WTC11 (cell line): ENCODE measurements around the gene TRDMT1. TPM values are rescaled to one million over a fixed set of nuclear protein-coding genes. Genes with fewer than 3 reads are reported as not detected.

ENCODE experiments used
- ATAC-seq: fragments of 200-7000 bp; cut with Tn5 transposase; 2 replicates; pipeline ENCODE4 v1.10.0; 2021; ENCODE audit warnings: mild to moderate bottlenecking, moderate library complexity
- CTCF ChIA-PET: fragments of 300-600 bp; sonication (Branson Sonifier 250); formaldehyde crosslinking; loops from one replicate; lab custom pipeline; 2021; ENCODE audit warnings: antibody characterized with exemption; lab: Charles Lee
- POLR2A ChIA-PET: fragments of 350-600 bp; sonication (Branson Sonifier 250); formaldehyde crosslinking; loops from one replicate; lab custom pipeline; 2021; ENCODE audit warnings: antibody characterized with exemption; lab: Charles Lee
- DNase-seq: peaks from one replicate; pipeline ENCODE4 v3.0.0; 2021; ENCODE audit warnings: low spot score
- H3K27ac Mint-ChIP-seq: 2 replicates; pipeline ENCODE4 v1.8.0; 2021; ENCODE audit warnings: mixed read lengths
- H3K27me3 Mint-ChIP-seq: 2 replicates; pipeline ENCODE4 v1.8.0; 2021; ENCODE audit warnings: low read depth, mild to moderate bottlenecking, moderate library complexity, mixed read lengths
- H3K36me3 Mint-ChIP-seq: 2 replicates; pipeline ENCODE4 v1.8.0; 2021; ENCODE audit warnings: mixed read lengths
- H3K4me1 Mint-ChIP-seq: 2 replicates; pipeline ENCODE4 v1.8.0; 2022; ENCODE audit warnings: mixed read lengths
- H3K4me3 Mint-ChIP-seq: 2 replicates; pipeline ENCODE4 v1.8.0; 2021; ENCODE audit warnings: mild to moderate bottlenecking, moderate library complexity, mixed read lengths
- H3K9me3 Mint-ChIP-seq: 2 replicates; pipeline ENCODE4 v1.8.0; 2021; ENCODE audit warnings: mixed read lengths
- CBFB ChIP-seq: sonication (generic); formaldehyde crosslinking; IDR thresholded peaks from 2 replicates; pipeline ENCODE4 v1.8.1; 2022; ENCODE audit warnings: mild to moderate bottlenecking, low read depth, missing genetic modification reagents
- FOXJ3 ChIP-seq: sonication (generic); formaldehyde crosslinking; IDR thresholded peaks from 2 replicates; pipeline ENCODE4 v1.9.0; 2021; ENCODE audit warnings: missing genetic modification reagents, mild to moderate bottlenecking, borderline replicate concordance
- HMGA2 ChIP-seq: fragments of 250-450 bp; sonication (Bioruptor Pico); IDR thresholded peaks from 2 replicates; pipeline ENCODE4 v1.4.0; 2021; ENCODE audit warnings: mild to moderate bottlenecking, moderate library complexity
- IRF2 ChIP-seq: sonication (generic); formaldehyde crosslinking; IDR thresholded peaks from 2 replicates; pipeline ENCODE4 v1.8.0; 2022; ENCODE audit warnings: low read depth, missing genetic modification reagents, borderline replicate concordance
- MYBL2 ChIP-seq: sonication (generic); formaldehyde crosslinking; IDR thresholded peaks from 2 replicates; pipeline ENCODE4 v1.8.1; 2023; ENCODE audit warnings: mild to moderate bottlenecking, moderate library complexity, missing genetic modification reagents
- NR2C2 ChIP-seq: sonication (generic); formaldehyde crosslinking; IDR thresholded peaks from 2 replicates; pipeline ENCODE4 v1.8.0; 2022; ENCODE audit warnings: mild to moderate bottlenecking, missing genetic modification reagents
- NR3C1 ChIP-seq: sonication (generic); formaldehyde crosslinking; conservative IDR thresholded peaks from 2 replicates; pipeline ENCODE4 v1.8.1; 2023; ENCODE audit warnings: low read depth, mild to moderate bottlenecking, missing genetic modification reagents
- PRRX2 ChIP-seq: fragments of 250-450 bp; sonication (Bioruptor Pico); IDR thresholded peaks from 2 replicates; pipeline ENCODE4 v1.8.0; 2021; ENCODE audit warnings: mild to moderate bottlenecking
- SMAD4 ChIP-seq: sonication (generic); formaldehyde crosslinking; IDR thresholded peaks from 2 replicates; pipeline ENCODE4 v1.8.0; 2022; ENCODE audit warnings: mild to moderate bottlenecking, missing genetic modification reagents
- SP1 ChIP-seq: sonication (generic); formaldehyde crosslinking; conservative IDR thresholded peaks from 2 replicates; pipeline ENCODE4 v1.8.1; 2022; ENCODE audit warnings: missing genetic modification reagents
- ZNF423 ChIP-seq: fragments of 250-450 bp; sonication (Bioruptor Pico); IDR thresholded peaks from 2 replicates; pipeline ENCODE4 v2.1.2; 2022; ENCODE audit warnings: mild to moderate bottlenecking, moderate library complexity
- total RNA-seq: library from RNA; stranded (reverse); gene quantifications from 3 replicates; pipeline ENCODE4 v1.2.3, GENCODE V29; 2021
- TF ChIP-seq, protein P1 (sequence below): fragments of 250-450 bp; sonication (Bioruptor Pico); IDR thresholded peaks from 2 replicates; pipeline ENCODE4 v2.1.2; 2022; ENCODE audit warnings: mild to moderate bottlenecking, moderate library complexity
- TF ChIP-seq, protein P2 (sequence below): fragments of 250-450 bp; sonication (Bioruptor Pico); IDR thresholded peaks from 2 replicates; pipeline ENCODE4 v1.9.0; 2021; ENCODE audit warnings: moderate library complexity, mild to moderate bottlenecking, inconsistent platforms, borderline replicate concordance
- TF ChIP-seq, protein P3 (sequence below): sonication (generic); formaldehyde crosslinking; conservative IDR thresholded peaks from 2 replicates; pipeline ENCODE4 v1.8.1; 2022; ENCODE audit warnings: mild to moderate bottlenecking, missing genetic modification reagents
- TF ChIP-seq, protein P4 (sequence below): sonication (generic); formaldehyde crosslinking; IDR thresholded peaks from 2 replicates; pipeline ENCODE4 v1.8.1; 2022; ENCODE audit warnings: low read depth, mild to moderate bottlenecking, moderate library complexity, missing genetic modification reagents, borderline replicate concordance
- TF ChIP-seq, protein P5 (sequence below): sonication (generic); formaldehyde crosslinking; IDR thresholded peaks from 2 replicates; pipeline ENCODE4 v1.8.0; 2022; ENCODE audit warnings: mild to moderate bottlenecking, missing genetic modification reagents
- TF ChIP-seq, protein P6 (sequence below): fragments of 250-450 bp; sonication (Bioruptor Pico); IDR thresholded peaks from 2 replicates; pipeline ENCODE4 v1.8.0; 2021; ENCODE audit warnings: mild to moderate bottlenecking
- TF ChIP-seq, protein P7 (sequence below): sonication (generic); formaldehyde crosslinking; IDR thresholded peaks from 2 replicates; pipeline ENCODE4 v1.8.0; 2023; ENCODE audit warnings: missing genetic modification reagents, mild to moderate bottlenecking, borderline replicate concordance
- TF ChIP-seq, protein P8 (sequence below): sonication (generic); formaldehyde crosslinking; IDR thresholded peaks from 2 replicates; pipeline ENCODE4 v1.8.1; 2022; ENCODE audit warnings: mild to moderate bottlenecking, moderate library complexity, missing genetic modification reagents

TRDMT1 gene
- total RNA-seq, 1 experiment from 2014 or later, result 11.7 TPM

DNA sequence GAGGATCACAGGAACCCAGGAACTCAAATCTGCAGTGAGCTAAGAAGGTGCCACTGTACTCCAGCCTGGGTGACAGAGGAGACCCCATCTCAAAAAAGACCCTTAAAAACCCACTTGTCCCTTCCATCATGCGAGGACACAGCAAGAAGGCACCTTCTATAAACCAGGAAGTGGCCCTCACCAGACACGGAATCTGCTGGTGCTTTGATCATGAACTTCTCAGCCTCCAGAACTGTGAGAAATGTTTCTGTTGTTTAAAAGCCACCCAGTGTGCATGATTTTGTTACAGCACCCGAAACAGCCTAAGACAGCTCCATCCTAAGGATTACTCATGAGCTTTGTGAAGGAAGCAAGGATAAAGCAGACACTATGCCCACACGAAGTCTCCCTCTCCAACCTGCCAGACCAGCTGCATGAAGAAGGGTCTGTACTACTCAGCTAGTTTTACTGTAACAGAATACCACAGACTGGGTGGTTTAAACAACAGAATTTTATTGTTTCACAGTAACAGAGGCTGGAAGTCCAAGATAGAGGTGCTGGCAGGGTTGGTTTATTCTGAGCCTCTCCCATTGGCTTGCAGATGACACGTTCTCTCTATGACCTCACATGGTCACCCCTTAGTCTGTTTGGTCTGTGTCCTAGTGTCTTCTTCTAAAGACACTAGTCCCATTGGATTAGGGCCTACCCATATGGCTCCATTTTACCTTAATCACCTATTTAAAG is 40.3 kb upstream of the TRDMT1 start:
- no peak for ATAC-seq
- POLR2A ChIA-PET, result no interaction called here
- no peak for DNase-seq
- Mint-ChIP-seq H3K9me3 (peaks cover 23% of the 10 kb centered on the region), H3K4me1 (no peaks in the 10 kb centered on the region), H3K27me3 (no peaks in the 10 kb centered on the region), H3K4me3 (no peak overlapping the region), H3K36me3 (peaks cover 9% of the 10 kb centered on the region), H3K27ac (no peak overlapping the region)
- TF ChIP-seq, protein P1, sequence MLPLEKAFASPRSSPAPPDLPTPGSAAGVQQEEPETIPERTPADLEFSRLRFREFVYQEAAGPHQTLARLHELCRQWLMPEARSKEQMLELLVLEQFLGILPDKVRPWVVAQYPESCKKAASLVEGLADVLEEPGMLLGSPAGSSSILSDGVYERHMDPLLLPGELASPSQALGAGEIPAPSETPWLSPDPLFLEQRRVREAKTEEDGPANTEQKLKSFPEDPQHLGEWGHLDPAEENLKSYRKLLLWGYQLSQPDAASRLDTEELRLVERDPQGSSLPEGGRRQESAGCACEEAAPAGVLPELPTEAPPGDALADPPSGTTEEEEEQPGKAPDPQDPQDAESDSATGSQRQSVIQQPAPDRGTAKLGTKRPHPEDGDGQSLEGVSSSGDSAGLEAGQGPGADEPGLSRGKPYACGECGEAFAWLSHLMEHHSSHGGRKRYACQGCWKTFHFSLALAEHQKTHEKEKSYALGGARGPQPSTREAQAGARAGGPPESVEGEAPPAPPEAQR (CRISPR knock-in tag), result no peak
- no peak for TF ChIP-seq FOXJ3 (CRISPR knock-in tag)
- no peak for TF ChIP-seq CBFB (CRISPR knock-in tag)
- TF ChIP-seq HMGA2, result no peak
- TF ChIP-seq NR3C1, result no peak
- no peak for TF ChIP-seq SMAD4 (CRISPR knock-in tag)
- no peak for TF ChIP-seq MYBL2 (CRISPR knock-in tag)
- TF ChIP-seq, protein P2, sequence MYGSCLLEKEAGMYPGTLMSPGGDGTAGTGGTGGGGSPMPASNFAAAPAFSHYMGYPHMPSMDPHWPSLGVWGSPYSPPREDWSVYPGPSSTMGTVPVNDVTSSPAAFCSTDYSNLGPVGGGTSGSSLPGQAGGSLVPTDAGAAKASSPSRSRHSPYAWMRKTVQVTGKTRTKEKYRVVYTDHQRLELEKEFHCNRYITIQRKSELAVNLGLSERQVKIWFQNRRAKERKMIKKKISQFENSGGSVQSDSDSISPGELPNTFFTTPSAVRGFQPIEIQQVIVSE, result no peak
- TF ChIP-seq, protein P3, sequence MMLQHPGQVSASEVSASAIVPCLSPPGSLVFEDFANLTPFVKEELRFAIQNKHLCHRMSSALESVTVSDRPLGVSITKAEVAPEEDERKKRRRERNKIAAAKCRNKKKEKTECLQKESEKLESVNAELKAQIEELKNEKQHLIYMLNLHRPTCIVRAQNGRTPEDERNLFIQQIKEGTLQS (CRISPR knock-in tag), result no peak
- TF ChIP-seq, protein P4, sequence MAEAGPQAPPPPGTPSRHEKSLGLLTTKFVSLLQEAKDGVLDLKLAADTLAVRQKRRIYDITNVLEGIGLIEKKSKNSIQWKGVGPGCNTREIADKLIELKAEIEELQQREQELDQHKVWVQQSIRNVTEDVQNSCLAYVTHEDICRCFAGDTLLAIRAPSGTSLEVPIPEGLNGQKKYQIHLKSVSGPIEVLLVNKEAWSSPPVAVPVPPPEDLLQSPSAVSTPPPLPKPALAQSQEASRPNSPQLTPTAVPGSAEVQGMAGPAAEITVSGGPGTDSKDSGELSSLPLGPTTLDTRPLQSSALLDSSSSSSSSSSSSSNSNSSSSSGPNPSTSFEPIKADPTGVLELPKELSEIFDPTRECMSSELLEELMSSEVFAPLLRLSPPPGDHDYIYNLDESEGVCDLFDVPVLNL (CRISPR knock-in tag), result no peak
- TF ChIP-seq, protein P5, sequence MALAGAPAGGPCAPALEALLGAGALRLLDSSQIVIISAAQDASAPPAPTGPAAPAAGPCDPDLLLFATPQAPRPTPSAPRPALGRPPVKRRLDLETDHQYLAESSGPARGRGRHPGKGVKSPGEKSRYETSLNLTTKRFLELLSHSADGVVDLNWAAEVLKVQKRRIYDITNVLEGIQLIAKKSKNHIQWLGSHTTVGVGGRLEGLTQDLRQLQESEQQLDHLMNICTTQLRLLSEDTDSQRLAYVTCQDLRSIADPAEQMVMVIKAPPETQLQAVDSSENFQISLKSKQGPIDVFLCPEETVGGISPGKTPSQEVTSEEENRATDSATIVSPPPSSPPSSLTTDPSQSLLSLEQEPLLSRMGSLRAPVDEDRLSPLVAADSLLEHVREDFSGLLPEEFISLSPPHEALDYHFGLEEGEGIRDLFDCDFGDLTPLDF (CRISPR knock-in tag), result no peak
- TF ChIP-seq PRRX2, result no peak
- no peak for TF ChIP-seq IRF2
- TF ChIP-seq SP1, result no peak
- TF ChIP-seq, protein P6, sequence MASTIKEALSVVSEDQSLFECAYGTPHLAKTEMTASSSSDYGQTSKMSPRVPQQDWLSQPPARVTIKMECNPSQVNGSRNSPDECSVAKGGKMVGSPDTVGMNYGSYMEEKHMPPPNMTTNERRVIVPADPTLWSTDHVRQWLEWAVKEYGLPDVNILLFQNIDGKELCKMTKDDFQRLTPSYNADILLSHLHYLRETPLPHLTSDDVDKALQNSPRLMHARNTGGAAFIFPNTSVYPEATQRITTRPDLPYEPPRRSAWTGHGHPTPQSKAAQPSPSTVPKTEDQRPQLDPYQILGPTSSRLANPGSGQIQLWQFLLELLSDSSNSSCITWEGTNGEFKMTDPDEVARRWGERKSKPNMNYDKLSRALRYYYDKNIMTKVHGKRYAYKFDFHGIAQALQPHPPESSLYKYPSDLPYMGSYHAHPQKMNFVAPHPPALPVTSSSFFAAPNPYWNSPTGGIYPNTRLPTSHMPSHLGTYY (CRISPR knock-in tag), result no peak
- TF ChIP-seq, protein P7, sequence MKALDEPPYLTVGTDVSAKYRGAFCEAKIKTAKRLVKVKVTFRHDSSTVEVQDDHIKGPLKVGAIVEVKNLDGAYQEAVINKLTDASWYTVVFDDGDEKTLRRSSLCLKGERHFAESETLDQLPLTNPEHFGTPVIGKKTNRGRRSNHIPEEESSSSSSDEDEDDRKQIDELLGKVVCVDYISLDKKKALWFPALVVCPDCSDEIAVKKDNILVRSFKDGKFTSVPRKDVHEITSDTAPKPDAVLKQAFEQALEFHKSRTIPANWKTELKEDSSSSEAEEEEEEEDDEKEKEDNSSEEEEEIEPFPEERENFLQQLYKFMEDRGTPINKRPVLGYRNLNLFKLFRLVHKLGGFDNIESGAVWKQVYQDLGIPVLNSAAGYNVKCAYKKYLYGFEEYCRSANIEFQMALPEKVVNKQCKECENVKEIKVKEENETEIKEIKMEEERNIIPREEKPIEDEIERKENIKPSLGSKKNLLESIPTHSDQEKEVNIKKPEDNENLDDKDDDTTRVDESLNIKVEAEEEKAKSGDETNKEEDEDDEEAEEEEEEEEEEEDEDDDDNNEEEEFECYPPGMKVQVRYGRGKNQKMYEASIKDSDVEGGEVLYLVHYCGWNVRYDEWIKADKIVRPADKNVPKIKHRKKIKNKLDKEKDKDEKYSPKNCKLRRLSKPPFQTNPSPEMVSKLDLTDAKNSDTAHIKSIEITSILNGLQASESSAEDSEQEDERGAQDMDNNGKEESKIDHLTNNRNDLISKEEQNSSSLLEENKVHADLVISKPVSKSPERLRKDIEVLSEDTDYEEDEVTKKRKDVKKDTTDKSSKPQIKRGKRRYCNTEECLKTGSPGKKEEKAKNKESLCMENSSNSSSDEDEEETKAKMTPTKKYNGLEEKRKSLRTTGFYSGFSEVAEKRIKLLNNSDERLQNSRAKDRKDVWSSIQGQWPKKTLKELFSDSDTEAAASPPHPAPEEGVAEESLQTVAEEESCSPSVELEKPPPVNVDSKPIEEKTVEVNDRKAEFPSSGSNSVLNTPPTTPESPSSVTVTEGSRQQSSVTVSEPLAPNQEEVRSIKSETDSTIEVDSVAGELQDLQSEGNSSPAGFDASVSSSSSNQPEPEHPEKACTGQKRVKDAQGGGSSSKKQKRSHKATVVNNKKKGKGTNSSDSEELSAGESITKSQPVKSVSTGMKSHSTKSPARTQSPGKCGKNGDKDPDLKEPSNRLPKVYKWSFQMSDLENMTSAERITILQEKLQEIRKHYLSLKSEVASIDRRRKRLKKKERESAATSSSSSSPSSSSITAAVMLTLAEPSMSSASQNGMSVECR (CRISPR knock-in tag), result no peak
- no peak for TF ChIP-seq NR2C2 (CRISPR knock-in tag)
- no peak for TF ChIP-seq ZNF423 (CRISPR knock-in tag)
- TF ChIP-seq, protein P8, sequence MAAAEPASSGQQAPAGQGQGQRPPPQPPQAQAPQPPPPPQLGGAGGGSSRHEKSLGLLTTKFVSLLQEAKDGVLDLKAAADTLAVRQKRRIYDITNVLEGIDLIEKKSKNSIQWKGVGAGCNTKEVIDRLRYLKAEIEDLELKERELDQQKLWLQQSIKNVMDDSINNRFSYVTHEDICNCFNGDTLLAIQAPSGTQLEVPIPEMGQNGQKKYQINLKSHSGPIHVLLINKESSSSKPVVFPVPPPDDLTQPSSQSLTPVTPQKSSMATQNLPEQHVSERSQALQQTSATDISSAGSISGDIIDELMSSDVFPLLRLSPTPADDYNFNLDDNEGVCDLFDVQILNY (CRISPR knock-in tag), result no peak
- CTCF ChIA-PET, result interaction anchor here (0.6 to 2.4 kb wide), 2 partner anchors 11 to 800 kb away, joined by 5 to 8 read pairs; no protein-coding TSS in a partner anchor
